Left cardiac atrium (tissue), 4 donors: ENCODE data around the gene IQCN. TPM values are rescaled to one million over a fixed set of nuclear protein-coding genes. Genes with fewer than 3 reads are reported as not detected.

Experiments
- ATAC-seq, 2 donors: fragments of 200-7000 bp; cut with Tn5 transposase; one replicate each; pipeline ENCODE4 v1.9.1; 2020; ENCODE audit warnings: mild to moderate bottlenecking in 2 of 2, moderate library complexity in 2 of 2
- DNase-seq: peaks from one replicate; pipeline ENCODE4 v3.0.0-alpha.2; 2020
- intact Hi-C, 2 donors: fragments of 100-400 bp; cut with DNase I; formaldehyde crosslinking; loops; one replicate each; pipeline versions ENCODE4 v1.14.1 to v1.15.1; 2022 to 2023
- total RNA-seq, 2 donors: library from RNA; stranded (reverse); fragmentation: NEBNext Ultra II Directional; extraction: Animal tissue kit (Norgen Biotek cat#: 25700); gene quantifications; one replicate each; pipeline ENCODE4 v1.2.1, GENCODE V29; 2021
- donor health status: DM: no; HTN: yes; CAD: no.
- donor health status: DM: no; HTN: yes; CAD: no; lungs with severe emphysema.
- donor health status: DM: yes; HTN: yes; CAD: no.
- donor health status: Dilated cardiomyopathy.

Gene IQCN
- total RNA-seq, 2 donors from 2014 or later = 0.91 to 1.3 TPM

GRCh38 chr19:18257503-18258470 is 16.5 kb downstream of the IQCN start:
- intact Hi-C loops = no loop called here
- ATAC-seq = no peak
- DNase-seq = no peak

- intact Hi-C loops = loop anchor here (5.0 kb wide), 2 partner anchors 43 to 143 kb away; no protein-coding TSS in a partner anchor
- no peak for ATAC-seq
- DNase-seq = no peak
Observed at GRCh38 chr19:18254546-18255503, 19.4 kb downstream of the IQCN start.

- intact Hi-C loops = loop anchor here (5.0 kb wide), 2 partner anchors 41 to 141 kb away; no protein-coding TSS in a partner anchor
- DNase-seq (no peak), ATAC-seq (no peak)
Observed at GRCh38 chr19:18253716-18254115, 20.5 kb downstream of the IQCN start.

DNA sequence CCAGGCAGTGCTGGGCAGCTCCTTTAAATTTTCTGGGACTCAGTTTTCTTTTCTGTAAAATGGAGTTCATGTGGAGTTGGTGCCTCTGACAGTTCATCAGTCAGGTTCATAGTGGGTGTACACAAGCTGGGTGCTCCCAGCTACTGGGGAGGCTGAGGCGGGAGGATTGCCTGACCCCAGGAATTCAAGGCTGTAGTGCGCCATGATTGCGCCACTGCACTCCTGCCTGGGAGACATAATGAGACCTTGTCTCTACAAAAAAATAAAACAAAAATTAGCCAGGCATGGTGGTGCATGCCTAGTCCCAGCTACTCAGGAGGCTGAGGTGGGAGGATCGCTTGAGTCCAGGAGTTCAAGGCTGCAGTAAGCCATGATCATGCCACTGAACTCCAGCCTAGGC is 21.1 kb downstream of the IQCN start:
- DNase-seq (no peak), ATAC-seq (no peak)
- intact Hi-C loops = loop anchor here (5.0 kb wide), 2 partner anchors 41 to 141 kb away; no protein-coding TSS in a partner anchor

DNA sequence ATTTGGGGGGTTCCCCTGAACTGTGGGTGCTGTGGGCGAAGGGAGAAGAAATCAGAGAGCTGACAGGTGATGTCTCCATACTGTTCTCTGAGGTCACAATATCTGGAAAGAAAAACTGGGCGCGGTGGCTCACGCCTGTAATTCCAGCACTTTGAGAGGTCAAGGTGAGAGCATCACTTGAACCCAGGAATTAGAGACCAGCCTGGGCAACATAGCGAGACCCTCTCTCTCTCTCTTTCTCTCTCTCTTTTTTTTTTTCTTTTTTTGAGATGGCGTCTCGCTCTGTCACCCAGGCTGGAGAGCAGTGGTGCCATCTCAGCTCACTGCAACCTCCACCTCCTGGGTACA is 21.9 kb downstream of the IQCN start:
- intact Hi-C loops = loop anchor here (5.0 kb wide), 2 partner anchors 40 to 140 kb away; no protein-coding TSS in a partner anchor
- DNase-seq (no peak), ATAC-seq (no peak)

- DNase-seq = peak; percentile 68
- peak; percentile 58 to 76 for ATAC-seq
- intact Hi-C loops = loop anchor here (1.0 to 5.0 kb wide), 3 partner anchors 39 to 139 kb away; no protein-coding TSS in a partner anchor
Observed at GRCh38 chr19:18251587-18252369, 22.5 kb downstream of the IQCN start.

GRCh38 chr19:18249834-18250233 is 24.4 kb downstream of the IQCN start:
- ATAC-seq = no peak
- intact Hi-C loops = loop anchor here (5.0 kb wide), 2 partner anchors 38 to 138 kb away; no protein-coding TSS in a partner anchor
- DNase-seq = no peak

GRCh38 chr19:18245297-18245696 is 29.0 kb downstream of the IQCN start:
- no peak for ATAC-seq
- DNase-seq = no peak
- intact Hi-C loops = no loop called here

- no peak for DNase-seq
- ATAC-seq = no peak
Observed at GRCh38 chr19:18239303-18239702, 34.9 kb downstream of the IQCN start.

DNA sequence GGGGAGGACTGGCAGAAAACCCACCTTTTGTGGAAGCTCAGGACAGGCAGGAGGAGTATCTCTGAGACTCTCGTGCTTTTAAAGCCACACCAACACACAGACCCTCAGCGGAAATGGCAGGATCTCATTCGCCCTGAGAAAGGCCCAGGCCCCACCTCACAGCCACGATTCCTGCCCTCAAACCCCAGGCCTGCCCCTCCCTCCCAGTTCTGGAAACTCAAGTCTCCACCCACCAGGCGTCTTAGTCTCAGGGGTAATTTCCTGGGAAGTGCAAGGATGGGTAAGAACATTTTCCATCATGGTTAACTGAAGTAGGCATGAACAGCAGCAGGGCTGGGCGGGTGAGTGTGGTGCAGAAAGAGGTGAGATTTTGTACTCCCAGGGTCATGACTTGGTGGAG is 40.1 kb downstream of the IQCN start:
- DNase-seq (no peak), ATAC-seq (no peak)
- intact Hi-C loops = no loop called here

More at GRCh38 chr19:18239303-18239702, 34.9 kb downstream of the IQCN start:
- intact Hi-C loops = no loop called here

DNA sequence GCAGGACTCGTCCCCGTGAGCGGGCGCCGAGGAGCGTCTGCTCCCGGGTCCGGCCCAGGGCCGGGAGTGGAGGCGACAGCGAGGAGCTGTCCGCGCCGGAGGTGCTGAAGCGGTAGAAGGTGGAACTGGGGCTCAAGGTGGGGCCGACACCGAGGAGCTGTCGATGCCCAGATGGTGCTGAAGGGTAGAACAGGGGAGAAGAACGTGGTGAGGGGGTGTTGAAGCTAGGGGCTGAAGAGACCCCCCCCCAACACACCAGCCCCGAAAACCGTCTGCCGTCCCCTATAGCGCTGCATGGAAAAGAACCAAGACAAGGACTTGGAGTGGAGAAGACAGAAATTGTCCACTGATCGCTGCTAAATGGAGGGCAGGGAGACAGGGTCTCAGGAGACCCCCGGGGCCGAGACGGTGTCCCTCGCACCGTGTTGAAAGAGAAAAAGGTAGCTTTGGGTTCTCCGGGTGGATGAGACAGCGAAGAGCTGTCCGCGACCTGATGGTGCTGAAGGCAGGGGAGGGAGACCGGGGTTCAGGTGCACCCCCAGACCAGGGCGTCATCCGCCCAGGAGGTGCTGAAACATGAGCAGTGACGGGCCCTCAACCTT is 40.9 kb downstream of the IQCN start:
- intact Hi-C loops = no loop called here
- no peak for DNase-seq
- peak; percentile 56 to 68 for ATAC-seq

DNA sequence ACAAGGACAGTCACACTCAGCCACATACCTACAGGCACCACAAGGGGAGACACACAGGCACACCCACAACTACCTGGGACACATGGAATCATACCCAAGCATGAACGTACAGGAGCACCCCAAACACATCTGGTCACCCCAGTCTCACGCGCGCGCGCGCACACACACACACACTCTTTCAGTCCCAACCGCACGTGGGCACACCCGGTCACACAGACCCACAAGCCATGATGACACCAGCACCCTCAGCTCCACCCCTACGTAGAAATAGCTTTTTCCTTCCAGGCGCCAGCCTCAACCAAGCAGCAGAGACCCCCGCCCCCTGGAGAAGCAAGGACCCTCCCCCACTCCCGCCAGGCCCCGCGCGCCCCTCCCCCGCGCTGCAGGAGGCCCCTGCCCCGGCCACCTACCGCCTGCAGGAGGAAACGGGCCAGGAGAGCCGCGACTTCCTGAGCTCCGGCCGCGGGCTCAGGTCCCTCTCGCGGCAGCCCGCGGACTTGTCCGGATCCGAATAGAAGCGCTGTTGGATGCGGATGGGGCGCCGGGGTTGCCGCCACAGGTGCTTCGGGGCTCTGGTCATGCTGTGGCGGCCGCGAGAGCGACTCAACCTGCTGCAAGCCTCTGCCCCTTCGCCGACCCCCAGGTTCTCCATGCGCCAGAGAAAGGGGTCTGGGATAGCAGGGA is 41.6 kb downstream of the IQCN start:
- DNase-seq (no peak), ATAC-seq (no peak)
- intact Hi-C loops = no loop called here

DNA sequence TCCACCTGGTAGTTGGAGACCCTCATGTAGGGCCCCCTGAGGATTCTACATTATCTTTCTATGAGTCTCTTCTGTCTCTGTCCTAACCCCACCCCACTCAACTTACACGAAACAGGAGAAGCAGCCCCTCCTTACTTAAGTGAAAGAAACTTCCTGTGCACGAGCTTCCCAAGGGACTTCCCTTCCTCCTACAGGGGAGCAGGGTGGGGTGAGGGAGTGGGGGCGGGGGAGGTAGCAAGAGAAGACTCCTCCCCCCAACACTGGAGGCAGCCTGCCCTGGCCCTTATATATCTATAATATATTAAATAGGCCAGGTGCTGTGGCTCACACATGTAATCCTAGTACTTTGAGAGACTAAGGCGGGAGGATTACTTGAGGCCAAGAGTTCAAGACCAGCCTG is 42.5 kb downstream of the IQCN start:
- DNase-seq (no peak), ATAC-seq (no peak)
- intact Hi-C loops = no loop called here

DNA sequence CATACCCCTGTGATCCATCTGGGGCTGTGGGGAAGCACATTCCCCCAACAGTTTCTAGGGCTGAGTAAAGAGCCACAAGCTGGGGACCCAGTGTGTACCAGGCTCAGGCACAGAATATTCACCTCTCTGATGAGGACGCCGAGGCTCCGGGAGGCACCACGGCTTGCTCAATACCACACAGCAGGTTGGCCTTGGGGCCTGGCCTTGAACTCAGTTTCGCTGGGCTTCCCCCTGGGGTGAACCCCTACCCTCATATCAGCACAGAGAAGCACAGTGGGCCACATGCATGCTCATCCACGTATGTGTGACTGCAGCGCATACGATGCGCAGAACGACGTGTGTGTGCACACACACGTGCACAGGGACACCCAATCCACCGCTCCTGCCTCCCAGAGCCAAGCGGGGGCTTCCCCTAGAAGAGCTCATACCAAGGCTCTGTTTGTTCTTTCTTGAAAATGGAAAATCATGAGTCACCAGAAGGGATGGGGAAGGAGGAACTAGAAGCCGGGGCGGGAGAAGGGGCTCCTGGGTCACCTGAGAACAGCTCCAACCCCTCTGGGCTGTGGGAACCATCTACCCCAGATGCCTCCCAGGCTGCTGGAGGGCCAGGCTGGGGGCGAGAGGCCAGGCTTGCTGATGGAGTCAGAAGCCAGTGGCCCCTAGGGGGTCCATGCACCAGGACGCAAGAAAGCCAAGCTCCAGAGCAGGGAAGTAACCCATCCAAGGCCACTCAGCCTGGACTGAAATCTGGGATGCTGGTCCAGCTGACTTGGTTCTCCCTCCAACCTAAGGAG is 43.1 kb downstream of the IQCN start:
- ATAC-seq = no peak
- no peak for DNase-seq
- intact Hi-C loops = no loop called here

DNA sequence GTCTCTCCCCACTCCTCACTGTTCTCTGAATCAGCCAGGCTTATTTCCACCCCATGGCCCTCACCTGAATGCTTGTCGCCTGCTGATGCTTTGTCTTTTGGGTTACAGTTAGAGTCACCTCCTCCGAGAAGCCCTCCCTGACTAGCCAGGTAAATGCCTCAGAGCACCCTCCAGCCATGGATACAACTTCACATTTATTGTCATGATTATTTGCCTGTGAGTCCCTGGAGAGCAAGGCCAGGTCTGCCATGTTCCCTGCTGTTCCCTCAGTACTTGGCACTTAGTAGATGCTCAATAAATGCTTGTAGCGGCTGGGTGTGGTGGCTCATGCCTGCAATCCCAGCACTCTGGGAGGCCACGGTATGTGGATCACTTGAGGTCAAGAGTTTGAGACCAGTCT is 44.3 kb downstream of the IQCN start:
- intact Hi-C loops = no loop called here
- DNase-seq = no peak
- ATAC-seq = no peak

DNA sequence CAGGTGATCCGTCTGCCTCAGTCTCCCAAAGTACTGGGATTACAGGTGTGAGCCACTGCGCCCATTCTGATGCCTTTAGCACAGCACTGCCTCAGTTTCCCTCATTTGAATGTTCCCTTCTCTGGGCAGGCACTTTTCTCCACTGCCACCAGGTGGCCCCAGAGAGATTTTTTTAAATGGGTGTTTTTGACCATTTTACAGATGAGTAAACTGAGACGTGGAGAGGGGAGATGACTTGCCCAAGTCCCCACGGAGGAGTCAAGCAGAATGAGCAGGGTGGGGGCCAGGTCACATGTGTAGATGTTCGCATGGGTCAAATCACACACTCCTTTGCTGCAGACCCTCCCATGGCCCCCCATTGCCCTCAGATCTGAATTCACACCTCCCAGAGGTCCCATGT is 44.8 kb downstream of the IQCN start:
- DNase-seq (no peak), ATAC-seq (no peak)
- intact Hi-C loops = no loop called here

- intact Hi-C loops = no loop called here
- DNase-seq = no peak
- ATAC-seq = no peak
Observed at GRCh38 chr19:18227781-18228271, 46.4 kb downstream of the IQCN start.
